NCI-H82 treated with DMSO at 0.1 percent for 48 hours (cell line): ENCODE results near the gene SULT1E1.

Experiments
- DNase-seq: peaks from one replicate; lab custom pipeline; 2025; ENCODE audit not compliant: unreplicated experiment; lab: John Stamatoyannopoulos, UW

The SULT1E1 gene

GRCh38 chr4:69800599-69800998, 59.3 kb downstream of the SULT1E1 start:
- no peak for DNase-seq

GRCh38 chr4:69799337-69799736, 60.6 kb downstream of the SULT1E1 start:
- peak; percentile 44 for DNase-seq

- DNase-seq = no peak
Observed at GRCh38 chr4:69793732-69794131, 66.2 kb downstream of the SULT1E1 start.
